Chondrocyte (in vitro differentiated cells): Measurements from ENCODE around the gene LPCAT2. TPM values are rescaled to one million over a fixed set of nuclear protein-coding genes. Genes with fewer than 3 reads are reported as not detected.

Source experiments
- DNase-seq: peaks from one replicate; pipeline ENCODE4 v3.0.0; 2021; ENCODE audit warnings: mixed read lengths, low spot score
- H3K27ac Mint-ChIP-seq: one replicate; pipeline ENCODE4 v1.8.0; 2021; ENCODE audit warnings: mild to moderate bottlenecking, moderate library complexity, mixed read lengths; ENCODE audit not compliant: unreplicated experiment
- H3K27me3 Mint-ChIP-seq: 2 replicates; pipeline ENCODE4 v1.8.0; 2021; ENCODE audit warnings: low read depth, mixed read lengths
- H3K36me3 Mint-ChIP-seq: 2 replicates; pipeline ENCODE4 v1.8.0; 2021; ENCODE audit warnings: low read depth, mixed read lengths
- H3K4me1 Mint-ChIP-seq: 2 replicates; pipeline ENCODE4 v1.8.0; 2021; ENCODE audit warnings: low read depth, mild to moderate bottlenecking, mixed read lengths
- H3K4me3 Mint-ChIP-seq: one replicate; pipeline ENCODE4 v1.8.0; 2021; ENCODE audit warnings: mild to moderate bottlenecking, moderate library complexity, mixed read lengths; ENCODE audit not compliant: unreplicated experiment
- H3K9me3 Mint-ChIP-seq: 2 replicates; pipeline ENCODE4 v1.8.0; 2021; ENCODE audit warnings: low read depth, mixed read lengths
- CTCF ChIP-seq: fragments of 200-600 bp; sonication (generic); IDR thresholded peaks from 2 replicates; pipeline ENCODE4 v1.5.0; 2021; ENCODE audit warnings: antibody characterized with exemption, mild to moderate bottlenecking, moderate library complexity
- total RNA-seq: library from RNA; stranded (reverse); gene quantifications from 3 replicates; pipeline ENCODE4 v1.2.1, GENCODE V29; 2021

The LPCAT2 gene
- total RNA-seq, 1 donor from 2014 or later = 17.4 TPM

- Mint-ChIP-seq H3K9me3 (no peaks in the 10 kb centered on the region), H3K4me1 (peaks cover 28% of the 10 kb centered on the region), H3K27me3 (no peaks in the 10 kb centered on the region), H3K4me3 (no peak overlapping the region), H3K27ac (peak overlapping the region; percentile 78), H3K36me3 (no peaks in the 10 kb centered on the region)
- TF ChIP-seq CTCF = no peak
- DNase-seq = no peak
Observed at GRCh38 chr16:55471448-55472097, 37.3 kb upstream of the LPCAT2 start.

GRCh38 chr16:55473587-55473986, 35.3 kb upstream of the LPCAT2 start:
- H3K4me3 Mint-ChIP-seq = no peak overlapping the region
- TF ChIP-seq CTCF = no peak
- H3K9me3 Mint-ChIP-seq = no peaks in the 10 kb centered on the region
- H3K36me3 Mint-ChIP-seq = no peaks in the 10 kb centered on the region
- H3K4me1 Mint-ChIP-seq = peaks cover 34% of the 10 kb centered on the region
- no peak overlapping the region for H3K27ac Mint-ChIP-seq
- no peak for DNase-seq
- H3K27me3 Mint-ChIP-seq = no peaks in the 10 kb centered on the region

GRCh38 chr16:55474821-55475220, 34.1 kb upstream of the LPCAT2 start:
- DNase-seq = no peak
- Mint-ChIP-seq H3K4me1 (peaks cover 42% of the 10 kb centered on the region), H3K9me3 (no peaks in the 10 kb centered on the region), H3K27me3 (no peaks in the 10 kb centered on the region), H3K27ac (no peak overlapping the region), H3K36me3 (no peaks in the 10 kb centered on the region), H3K4me3 (no peak overlapping the region)
- no peak for TF ChIP-seq CTCF

GRCh38 chr16:55475919-55476318, 33.0 kb upstream of the LPCAT2 start:
- Mint-ChIP-seq H3K9me3 (no peaks in the 10 kb centered on the region), H3K4me3 (no peak overlapping the region), H3K4me1 (peaks cover 45% of the 10 kb centered on the region), H3K36me3 (no peaks in the 10 kb centered on the region), H3K27me3 (no peaks in the 10 kb centered on the region), H3K27ac (no peak overlapping the region)
- DNase-seq = no peak
- no peak for TF ChIP-seq CTCF

- H3K4me3 Mint-ChIP-seq = no peak overlapping the region
- no peak for TF ChIP-seq CTCF
- DNase-seq = no peak
- H3K27me3 Mint-ChIP-seq = no peaks in the 10 kb centered on the region
- H3K36me3 Mint-ChIP-seq = no peaks in the 10 kb centered on the region
- no peaks in the 10 kb centered on the region for H3K9me3 Mint-ChIP-seq
- peaks cover 40% of the 10 kb centered on the region for H3K4me1 Mint-ChIP-seq
- H3K27ac Mint-ChIP-seq = no peak overlapping the region
Observed at GRCh38 chr16:55476625-55477533, 32.0 kb upstream of the LPCAT2 start.
